GM19239 (cell line): ENCODE results near the gene FAM170B.

ENCODE experiments used
- DNase-seq: peaks from one replicate; pipeline ENCODE4 v3.0.0; 2011; ENCODE audit warnings: low spot score; ENCODE audit not compliant: insufficient read length
- FAIRE-seq: peaks from 2 replicates; lab custom pipeline; 2011; peaks lifted over from hg19 to GRCh38; lab: Jason Lieb, UNC

Gene FAM170B

DNA sequence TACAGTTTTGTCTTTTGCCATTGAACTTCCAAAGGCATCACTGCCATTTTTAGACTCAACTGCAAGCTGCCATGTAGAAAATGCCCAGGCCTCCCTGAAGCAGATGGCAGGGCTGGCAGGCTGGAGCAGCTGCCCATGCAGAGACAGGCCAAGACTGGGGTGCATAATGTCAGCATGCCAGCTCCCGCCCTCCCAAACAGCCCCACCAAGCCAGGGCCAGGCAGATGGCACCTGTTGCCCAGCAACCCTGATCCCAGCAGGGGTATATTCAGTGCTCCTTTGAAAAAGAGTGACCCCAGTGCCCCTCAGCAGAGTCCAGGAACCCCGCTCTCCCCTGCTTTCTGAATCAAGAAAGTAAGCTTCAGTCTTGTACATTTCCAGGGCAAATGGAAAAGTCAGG, 51.1 kb downstream of the FAM170B start:
- no peak for DNase-seq
- no peak for FAIRE-seq

- no peak for FAIRE-seq
- DNase-seq = no peak
Observed at GRCh38 chr10:49081547-49082275, 52.1 kb downstream of the FAM170B start.
